ENCODE measurements around the gene MRPS26. TPM values are rescaled to one million over a fixed set of nuclear protein-coding genes. Genes with fewer than 3 reads are reported as not detected.

Gene MRPS26
- total RNA-seq, 1 donor from 2014 or later: 31.0 TPM

- Mint-ChIP-seq H3K27ac (ENCODE audit: unreplicated experiment) (no peak overlapping the region), H3K9me3 (ENCODE audit: low read depth) (no peaks in the 10 kb centered on the region), H3K27me3 (ENCODE audit: low read depth) (peaks cover 9% of the 10 kb centered on the region), H3K4me3 (ENCODE audit: unreplicated experiment) (no peak overlapping the region), H3K36me3 (ENCODE audit: low read depth) (no peaks in the 10 kb centered on the region), H3K4me1 (ENCODE audit: low read depth) (peaks cover 7% of the 10 kb centered on the region)
- peak; percentile 6 for DNase-seq (ENCODE audit: low spot score)
- TF ChIP-seq CTCF (IDR thresholded peaks at IDR 0.05): no peak
Measured at GRCh38 chr20:3068075-3068474, 22.2 kb downstream of the MRPS26 start.

GRCh38 chr20:3068986-3069900, 23.4 kb downstream of the MRPS26 start:
- Mint-ChIP-seq H3K36me3 (ENCODE audit: low read depth) (no peaks in the 10 kb centered on the region), H3K4me3 (ENCODE audit: unreplicated experiment) (no peak overlapping the region), H3K27ac (ENCODE audit: unreplicated experiment) (no peak overlapping the region), H3K4me1 (ENCODE audit: low read depth) (peaks cover 7% of the 10 kb centered on the region), H3K27me3 (ENCODE audit: low read depth) (peaks cover 9% of the 10 kb centered on the region), H3K9me3 (ENCODE audit: low read depth) (no peaks in the 10 kb centered on the region)
- TF ChIP-seq CTCF (IDR thresholded peaks at IDR 0.05): no peak
- DNase-seq (ENCODE audit: low spot score): peak; percentile 53

- peak; percentile 24 for DNase-seq (ENCODE audit: low spot score)
- Mint-ChIP-seq H3K9me3 (ENCODE audit: low read depth) (no peaks in the 10 kb centered on the region), H3K27ac (ENCODE audit: unreplicated experiment) (no peak overlapping the region), H3K27me3 (ENCODE audit: low read depth) (peaks cover 8% of the 10 kb centered on the region), H3K4me3 (ENCODE audit: unreplicated experiment) (no peak overlapping the region), H3K36me3 (ENCODE audit: low read depth) (no peaks in the 10 kb centered on the region), H3K4me1 (ENCODE audit: low read depth) (peaks cover 7% of the 10 kb centered on the region)
- no peak for TF ChIP-seq CTCF (IDR thresholded peaks at IDR 0.05)
Measured at GRCh38 chr20:3070725-3071124, 24.9 kb downstream of the MRPS26 start.

GRCh38 chr20:3071266-3071609, 25.4 kb downstream of the MRPS26 start:
- Mint-ChIP-seq H3K27me3 (ENCODE audit: low read depth) (peaks cover 8% of the 10 kb centered on the region), H3K4me3 (ENCODE audit: unreplicated experiment) (peak overlapping the region; percentile 9), H3K36me3 (ENCODE audit: low read depth) (no peaks in the 10 kb centered on the region)

More at GRCh38 chr20:3071266-3071609, 25.4 kb downstream of the MRPS26 start:
- no peak for TF ChIP-seq CTCF (IDR thresholded peaks at IDR 0.05)
- no peaks in the 10 kb centered on the region for H3K9me3 Mint-ChIP-seq (ENCODE audit: low read depth)
- DNase-seq (ENCODE audit: low spot score): no peak
- no peak overlapping the region for H3K27ac Mint-ChIP-seq (ENCODE audit: unreplicated experiment)
- H3K4me1 Mint-ChIP-seq (ENCODE audit: low read depth): peaks cover 7% of the 10 kb centered on the region
